Measurements from ENCODE around the gene TMEM106C.

TMEM106C gene

GRCh38 chr12:47979686-47980085, 16.3 kb downstream of the TMEM106C start:
- no peak for DNase-seq (ENCODE audit: low spot score)

GRCh38 chr12:47980197-47980596, 16.8 kb downstream of the TMEM106C start:
- no peak for DNase-seq (ENCODE audit: low spot score)

DNA sequence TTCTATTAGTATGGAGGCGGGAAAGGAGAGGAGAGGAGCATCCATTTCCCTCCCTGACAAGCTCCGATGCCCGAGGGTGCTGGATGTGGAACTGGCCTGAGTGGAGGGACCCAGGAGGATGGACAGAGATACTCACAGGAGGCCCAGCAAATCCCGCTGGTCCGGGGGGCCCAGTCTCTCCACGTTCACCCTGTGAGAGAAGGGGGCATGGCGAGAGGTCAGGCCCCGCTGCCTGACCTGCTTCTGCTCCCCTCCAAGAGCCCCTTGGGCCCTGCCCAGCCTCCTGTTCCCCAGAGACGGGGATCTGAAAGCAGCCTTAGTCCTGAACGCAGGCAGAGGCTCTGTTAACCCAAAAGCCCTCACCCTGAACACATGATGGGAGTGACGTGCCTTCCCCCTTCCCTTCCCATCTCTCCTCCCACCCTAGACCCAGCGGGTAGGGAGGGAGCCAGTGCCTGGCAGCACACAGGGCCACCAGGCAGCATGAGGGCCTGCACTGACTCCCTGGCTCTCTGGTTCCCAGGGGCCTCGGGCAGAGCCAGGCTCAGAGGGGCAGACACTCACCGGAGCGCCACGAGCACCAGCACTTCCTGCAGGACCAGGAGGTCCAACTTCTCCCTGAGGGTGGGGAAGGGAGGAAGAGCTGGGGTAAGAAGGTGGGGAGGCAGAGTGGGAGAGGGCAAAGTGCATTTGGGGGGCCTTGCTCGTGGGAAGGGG, 17.5 kb downstream of the TMEM106C start:
- no peak for DNase-seq (ENCODE audit: low spot score)

- DNase-seq (ENCODE audit: low spot score), result no peak
Observed at GRCh38 chr12:47981496-47982260, 18.3 kb downstream of the TMEM106C start.

DNA sequence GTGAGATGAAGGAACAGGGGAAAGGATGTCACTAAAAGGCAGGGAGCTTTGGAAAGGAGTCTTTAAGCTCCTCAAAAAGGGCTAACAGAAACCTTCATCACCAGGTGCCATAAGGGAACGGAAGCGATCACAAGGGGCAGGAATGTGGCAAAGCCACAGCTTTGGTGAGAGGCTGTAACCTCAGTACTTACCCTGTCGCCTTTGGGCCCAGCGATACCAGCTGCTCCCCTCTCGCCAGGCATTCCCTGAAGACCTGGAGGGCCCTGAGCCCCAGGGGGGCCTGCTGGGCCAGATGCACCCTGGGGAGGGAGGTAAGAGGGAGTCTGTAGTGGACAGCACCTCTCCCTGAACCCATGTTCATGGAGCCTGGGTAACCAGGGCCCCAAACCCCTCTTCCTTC, 18.9 kb downstream of the TMEM106C start:
- DNase-seq (ENCODE audit: low spot score), result no peak

DNA sequence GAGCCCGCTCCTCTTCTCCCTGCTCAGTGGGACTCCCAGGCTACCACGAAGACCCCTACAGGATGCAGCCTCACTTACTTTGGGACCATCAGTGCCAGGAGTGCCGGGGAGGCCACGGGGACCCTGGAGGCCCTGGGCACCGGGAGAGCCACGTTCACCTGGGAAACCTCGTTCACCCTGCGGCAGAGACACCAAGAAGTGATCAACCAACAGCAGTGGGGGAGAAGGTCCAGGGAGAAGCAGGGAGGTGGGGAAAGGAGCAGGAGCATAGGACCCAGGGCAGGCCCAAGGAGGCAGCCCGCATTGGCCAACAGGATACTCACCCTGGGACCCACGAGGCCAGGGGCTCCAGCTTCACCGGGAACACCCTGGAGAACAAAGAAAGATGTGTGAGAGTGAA, 19.4 kb downstream of the TMEM106C start:
- no peak for DNase-seq (ENCODE audit: low spot score)

DNA sequence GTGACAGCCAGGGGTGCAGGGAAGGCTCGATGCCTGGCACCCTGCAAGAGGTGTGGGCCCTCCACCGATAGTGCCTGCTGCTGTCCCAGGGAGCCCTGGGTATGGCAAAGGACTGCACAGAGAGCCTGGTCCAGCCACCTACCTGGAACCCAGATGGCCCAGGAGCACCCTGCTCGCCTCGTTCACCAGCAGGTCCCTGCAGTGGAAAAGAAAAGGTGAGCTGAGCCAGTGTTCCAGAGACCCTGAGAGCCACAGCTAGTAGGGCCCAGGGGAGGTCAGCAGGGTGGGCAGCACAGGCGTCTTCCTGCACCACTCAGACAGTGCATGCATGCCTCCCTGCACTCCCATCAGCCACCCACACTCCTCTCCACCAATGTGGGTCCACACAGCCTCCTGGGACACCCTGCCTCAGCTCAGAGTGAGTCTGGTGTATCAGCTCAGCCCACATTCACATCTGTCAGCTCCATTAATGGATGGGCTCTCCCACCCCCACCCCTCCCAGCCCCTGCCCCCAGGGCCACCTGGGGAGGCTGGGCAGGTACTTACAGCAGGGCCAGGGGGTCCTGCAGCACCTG, 20.2 kb downstream of the TMEM106C start:
- no peak for DNase-seq (ENCODE audit: low spot score)

GRCh38 chr12:47984331-47984801, 21.0 kb downstream of the TMEM106C start:
- no peak for DNase-seq (ENCODE audit: low spot score)

DNA sequence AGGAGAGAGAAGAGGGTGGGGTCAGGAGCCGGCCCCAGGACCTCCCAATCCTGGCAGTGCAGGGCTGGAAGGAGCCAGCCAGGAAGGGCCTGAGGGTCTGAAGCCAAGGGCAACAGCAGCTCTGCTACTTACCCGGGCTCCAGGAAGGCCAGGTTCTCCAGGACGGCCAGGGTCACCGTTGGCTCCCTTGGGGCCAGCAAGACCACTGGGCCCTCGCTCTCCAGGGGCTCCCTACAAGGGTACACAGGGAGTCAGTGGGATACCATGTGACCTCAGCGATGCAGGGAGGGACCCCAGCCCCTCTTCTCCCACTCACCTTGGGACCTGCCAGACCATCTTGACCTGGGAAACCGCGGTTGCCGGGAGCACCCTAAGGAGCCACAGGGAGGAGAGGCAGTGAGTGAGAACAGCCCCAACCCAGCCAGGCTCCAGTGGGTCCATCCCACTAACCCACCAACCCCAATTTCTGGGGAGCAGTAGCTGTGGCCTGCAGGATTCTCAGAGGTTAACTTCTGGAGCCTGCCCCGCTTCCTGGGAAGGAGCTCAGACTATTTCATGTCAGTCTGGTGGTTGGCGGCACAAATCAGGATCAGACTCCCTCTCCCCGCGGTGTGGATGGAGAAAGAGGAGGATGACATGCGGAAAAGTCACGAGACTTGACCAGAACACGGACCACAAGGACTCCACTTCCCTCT, 22.3 kb downstream of the TMEM106C start:
- DNase-seq (ENCODE audit: low spot score), result no peak

DNA sequence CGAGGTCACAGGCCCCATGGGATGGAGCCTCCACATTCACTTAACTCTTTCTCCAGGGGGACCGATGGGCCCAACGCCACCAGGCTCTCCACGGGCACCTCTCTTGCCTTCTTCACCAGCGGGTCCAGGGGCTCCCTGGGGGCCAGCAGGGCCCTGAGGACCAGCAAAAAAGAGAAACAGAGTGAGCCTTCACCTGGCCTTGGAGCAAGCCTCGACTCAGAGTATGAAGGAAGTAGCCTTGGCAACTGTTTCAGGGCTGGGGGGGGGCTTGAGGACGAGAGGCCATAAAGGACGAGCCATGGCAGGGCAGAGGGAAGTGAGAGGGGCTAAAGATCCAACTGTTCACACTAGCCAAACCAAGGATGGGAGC, 22.9 kb downstream of the TMEM106C start:
- DNase-seq (ENCODE audit: low spot score), result no peak

DNA sequence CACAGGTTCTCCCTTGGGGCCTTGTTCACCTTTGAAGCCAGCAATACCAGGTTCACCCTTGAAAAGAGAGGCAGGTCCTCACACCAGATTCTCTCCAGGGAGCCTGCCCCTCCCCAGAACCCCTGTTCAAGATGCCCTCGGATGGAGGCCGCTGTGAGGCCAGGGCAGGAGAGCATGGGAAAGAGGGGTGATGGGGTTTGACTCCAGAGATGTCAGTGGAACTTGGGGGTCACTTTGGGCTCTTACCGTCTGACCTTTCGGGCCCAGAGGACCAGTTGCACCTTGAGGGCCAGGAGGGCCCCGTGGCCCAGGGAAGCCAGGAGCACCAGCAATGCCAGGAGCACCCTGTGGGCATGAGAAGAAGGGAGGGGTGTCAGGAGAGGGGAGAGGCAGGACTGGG, 23.4 kb downstream of the TMEM106C start:
- DNase-seq (ENCODE audit: low spot score), result no peak

GRCh38 chr12:47987411-47988072, 24.1 kb downstream of the TMEM106C start:
- DNase-seq (ENCODE audit: low spot score), result no peak

- DNase-seq (ENCODE audit: low spot score), result peak; percentile 74
Observed at GRCh38 chr12:47988073-47989022, 25.0 kb downstream of the TMEM106C start.

DNA sequence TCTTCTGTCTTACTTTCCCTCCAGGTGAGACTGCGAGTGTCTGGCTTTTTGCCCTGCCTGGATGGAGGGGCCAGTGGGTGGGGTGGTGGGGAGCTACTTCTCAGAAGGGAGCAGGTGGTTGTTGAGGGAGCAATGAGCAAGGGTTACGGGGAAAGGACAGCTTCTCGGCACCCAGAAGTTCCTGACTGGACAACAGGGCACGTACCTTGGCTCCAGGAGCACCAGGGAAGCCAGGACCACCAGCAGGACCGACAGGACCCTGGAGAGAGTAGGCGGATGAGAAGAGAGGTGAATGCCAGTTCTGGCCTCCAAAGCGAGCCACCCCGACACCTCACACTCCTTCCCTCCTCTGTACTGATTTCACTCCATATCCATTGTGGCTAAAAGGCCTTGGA, 25.6 kb downstream of the TMEM106C start:
- DNase-seq (ENCODE audit: low spot score), result no peak

DNA sequence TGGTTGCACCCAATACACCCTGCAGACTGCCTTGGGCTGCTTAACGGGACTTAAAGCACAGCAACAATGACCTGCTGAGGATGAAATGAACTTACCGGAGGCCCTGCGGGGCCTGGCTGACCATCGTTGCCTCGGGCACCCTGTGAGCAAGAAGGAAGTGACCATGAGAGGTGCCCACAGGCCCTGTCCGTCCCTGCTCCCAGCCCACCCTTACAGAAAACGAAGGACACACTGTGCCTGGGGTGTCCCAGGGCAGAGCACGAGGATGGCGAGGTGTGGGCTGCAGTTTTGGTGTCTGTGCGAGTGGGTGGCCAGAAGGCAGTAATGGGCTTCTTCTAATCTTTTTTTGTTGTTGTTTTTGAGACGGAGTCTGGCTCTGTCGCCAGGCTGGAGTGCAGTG, 26.3 kb downstream of the TMEM106C start:
- DNase-seq (ENCODE audit: low spot score), result no peak

GRCh38 chr12:47990351-47991105, 27.1 kb downstream of the TMEM106C start:
- DNase-seq (ENCODE audit: low spot score), result no peak

- peak; percentile 77 for DNase-seq (ENCODE audit: low spot score)
Observed at GRCh38 chr12:47991106-47992061, 28.0 kb downstream of the TMEM106C start.

GRCh38 chr12:47992776-47993175, 29.4 kb downstream of the TMEM106C start:
- no peak for DNase-seq (ENCODE audit: low spot score)

DNA sequence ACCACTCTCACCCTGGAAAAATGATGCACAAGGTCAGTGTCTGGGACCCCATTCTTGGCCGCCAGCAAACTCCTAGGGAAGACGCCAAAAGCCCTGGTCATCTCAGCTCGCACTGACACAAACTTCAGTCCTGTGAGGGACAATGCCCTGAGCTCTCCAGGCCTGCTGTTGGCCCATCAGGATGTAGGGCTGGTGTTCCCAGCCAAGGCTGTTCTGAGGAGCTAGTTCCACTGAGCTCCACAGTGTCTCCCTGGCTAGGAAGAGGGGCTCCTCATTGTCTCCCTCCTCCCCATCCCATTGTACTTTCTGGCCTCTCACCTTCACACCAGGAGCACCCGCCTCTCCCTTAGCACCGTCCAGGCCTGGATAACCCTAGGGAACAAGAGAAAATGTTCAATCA, 30.1 kb downstream of the TMEM106C start:
- DNase-seq (ENCODE audit: low spot score), result no peak

Measured in SK-N-DZ (cell line).